Measurements from ENCODE around the gene GRIK4.

GRIK4 gene

GRCh38 chr11:120554766-120555432 is 43.4 kb downstream of the GRIK4 start:
- DNase-seq, result no peak

- no peak for DNase-seq
Observed at GRCh38 chr11:120555433-120555773, 43.9 kb downstream of the GRIK4 start.

DNA sequence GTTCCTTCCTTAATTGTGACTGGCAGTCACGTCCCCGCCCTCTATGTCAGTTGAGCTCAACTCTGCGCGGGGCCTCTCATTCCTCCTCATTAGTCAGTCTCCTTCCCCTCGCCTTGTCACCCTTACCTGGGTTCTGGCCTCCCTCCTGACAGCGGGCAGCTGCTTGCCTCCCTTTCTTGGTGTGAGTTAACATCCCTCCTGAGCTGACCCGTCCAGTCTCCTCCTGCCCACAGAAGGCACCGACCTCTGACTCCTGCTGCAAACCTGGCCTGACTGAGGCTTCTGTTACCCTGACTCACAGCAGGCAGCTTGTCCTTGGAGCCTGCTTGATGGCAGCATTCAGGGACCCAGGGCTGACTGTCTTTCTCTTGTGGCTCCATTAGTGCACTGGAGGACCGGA is 45.2 kb downstream of the GRIK4 start:
- no peak for DNase-seq

- DNase-seq, result no peak
Observed at GRCh38 chr11:120558744-120559431, 47.3 kb downstream of the GRIK4 start.

DNA sequence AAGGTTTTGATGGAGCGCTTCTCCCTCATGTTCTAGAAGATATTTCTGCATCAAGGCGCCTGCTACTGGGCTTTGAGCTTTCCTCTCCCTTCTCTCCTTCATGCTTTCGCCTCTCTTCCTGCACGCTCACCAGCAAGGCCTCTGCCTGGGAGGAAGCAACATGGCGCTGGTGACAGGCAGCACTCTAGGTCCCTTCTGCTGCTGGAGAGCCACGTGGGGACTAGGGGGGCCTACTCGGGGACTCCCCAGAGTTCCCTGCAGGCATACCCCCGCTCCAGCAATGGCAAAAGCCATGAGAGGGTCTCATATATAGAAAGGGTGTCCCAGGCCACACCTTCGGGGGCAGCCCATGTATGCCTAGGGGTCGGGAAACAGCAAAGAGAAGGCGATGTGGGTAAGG is 49.7 kb downstream of the GRIK4 start:
- no peak for DNase-seq

DNA sequence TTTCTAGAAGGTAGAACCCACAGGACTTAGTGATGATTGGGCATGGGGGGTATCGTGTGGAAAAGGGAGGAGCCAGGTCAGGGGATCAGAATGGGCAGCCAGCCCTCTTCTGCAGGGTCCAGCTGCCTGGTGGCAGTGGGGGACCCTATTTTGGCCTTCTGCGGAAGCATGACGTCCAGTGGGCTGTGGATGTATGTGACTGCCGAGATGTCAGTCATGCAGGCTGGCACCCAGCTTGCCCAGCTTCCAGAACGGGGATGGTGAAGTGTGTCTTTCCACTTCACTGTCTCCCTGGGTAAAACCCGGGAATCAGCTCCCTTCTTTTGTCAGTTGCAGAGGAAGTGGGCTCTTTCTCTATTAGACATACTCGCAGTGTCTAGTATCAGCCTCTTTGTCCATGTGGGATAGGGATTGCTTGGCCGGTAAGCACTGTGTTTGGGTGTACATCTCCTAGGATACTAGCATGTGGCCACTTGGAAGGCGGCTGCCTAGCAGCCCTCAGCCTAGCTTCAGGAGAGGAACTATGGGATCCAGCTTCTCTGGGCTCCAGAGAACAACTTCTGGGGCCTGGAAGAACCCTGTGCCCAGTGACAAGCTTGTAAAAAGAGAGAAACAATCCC is 51.4 kb downstream of the GRIK4 start:
- no peak for DNase-seq

- DNase-seq, result no peak
Observed at GRCh38 chr11:120563703-120564572, 52.4 kb downstream of the GRIK4 start.

DNA sequence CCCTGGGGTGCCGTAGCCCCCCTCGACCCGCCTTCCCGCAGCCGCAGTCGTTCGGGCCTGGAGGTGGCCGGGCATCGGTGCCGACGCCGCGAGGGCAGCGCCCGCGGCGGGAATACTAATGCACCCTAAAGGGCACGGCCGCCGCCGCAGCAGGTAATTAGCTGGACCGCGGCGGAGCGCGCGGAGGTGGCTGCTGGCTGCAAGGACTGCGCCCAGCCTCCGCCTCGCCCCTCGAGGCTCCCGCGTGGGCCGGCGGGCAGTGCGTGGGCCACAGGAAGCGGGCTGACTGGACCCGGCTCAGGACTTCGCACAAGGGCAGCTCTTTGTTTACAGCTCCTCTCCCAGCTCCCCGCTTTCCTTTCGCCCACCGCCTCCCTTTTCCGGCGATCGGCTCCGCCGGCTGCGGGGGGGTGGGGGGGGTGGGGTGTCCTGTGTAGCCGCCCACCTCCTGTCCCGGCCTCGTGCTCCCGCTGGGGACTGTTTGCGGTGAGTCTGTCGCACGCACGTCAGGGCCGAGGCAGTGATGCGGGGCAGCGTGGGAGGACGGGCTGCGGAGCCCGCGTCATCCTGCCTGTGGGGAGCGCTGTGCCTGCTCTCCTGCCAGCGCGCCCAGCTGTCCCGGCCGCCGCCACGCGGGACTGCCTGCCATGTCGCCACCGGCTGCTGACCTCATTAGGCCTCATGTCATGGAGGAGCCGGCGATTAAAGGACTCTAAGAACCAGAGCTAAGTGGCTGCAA is 53.2 kb downstream of the GRIK4 start:
- DNase-seq, result peak; percentile 65

DNA sequence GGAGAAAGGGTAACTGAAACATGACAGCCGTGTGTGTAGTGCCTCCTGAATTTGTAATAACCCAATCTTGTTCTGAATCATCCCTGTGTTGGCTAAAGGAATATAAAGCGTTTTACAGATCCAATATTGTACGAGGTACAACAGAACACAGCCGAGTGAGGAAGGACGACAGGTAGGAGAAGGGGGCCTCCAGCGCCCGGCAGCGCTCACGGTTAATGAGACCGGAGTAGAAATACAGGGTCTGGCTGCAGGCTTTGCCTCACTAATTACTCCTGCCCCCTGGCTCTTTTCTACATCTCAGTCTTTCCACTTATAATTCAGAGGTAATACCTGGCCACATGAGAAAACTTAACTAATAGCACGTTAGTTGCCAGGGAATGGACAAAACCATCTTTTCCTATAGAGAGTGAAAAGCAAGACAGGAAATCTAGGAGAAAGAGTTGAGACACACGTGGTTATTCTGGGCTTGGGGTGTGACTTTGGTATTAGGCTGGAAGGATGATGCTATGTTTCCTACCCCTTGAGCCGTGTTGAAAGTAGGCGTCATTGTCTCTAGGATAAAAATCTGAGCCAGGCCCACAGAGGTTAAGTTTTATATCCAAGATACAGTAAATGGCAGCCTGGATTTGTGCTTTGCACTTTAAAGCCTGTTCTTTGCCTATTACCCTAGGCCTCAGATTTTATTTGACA is 54.1 kb downstream of the GRIK4 start:
- DNase-seq, result no peak

DNA sequence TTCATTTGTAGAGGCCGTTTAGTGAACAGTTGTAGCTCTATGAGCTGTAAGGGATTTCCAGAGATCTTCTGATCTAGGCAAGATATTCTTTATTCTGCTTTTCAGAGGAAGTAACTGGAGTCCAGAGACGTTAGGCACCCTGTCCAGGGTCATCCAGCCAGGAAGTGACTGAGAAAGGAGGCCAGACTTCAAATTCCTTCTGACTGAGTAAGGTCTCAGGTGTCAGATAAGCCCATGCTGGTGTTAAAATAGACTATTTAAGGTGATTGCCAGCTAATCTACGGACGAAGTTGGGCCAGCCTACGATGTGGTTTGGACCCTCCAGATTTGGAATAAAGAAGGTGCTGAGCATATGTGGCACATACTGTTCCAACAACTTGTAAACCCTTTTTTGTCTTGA is 54.6 kb downstream of the GRIK4 start:
- no peak for DNase-seq

DNA sequence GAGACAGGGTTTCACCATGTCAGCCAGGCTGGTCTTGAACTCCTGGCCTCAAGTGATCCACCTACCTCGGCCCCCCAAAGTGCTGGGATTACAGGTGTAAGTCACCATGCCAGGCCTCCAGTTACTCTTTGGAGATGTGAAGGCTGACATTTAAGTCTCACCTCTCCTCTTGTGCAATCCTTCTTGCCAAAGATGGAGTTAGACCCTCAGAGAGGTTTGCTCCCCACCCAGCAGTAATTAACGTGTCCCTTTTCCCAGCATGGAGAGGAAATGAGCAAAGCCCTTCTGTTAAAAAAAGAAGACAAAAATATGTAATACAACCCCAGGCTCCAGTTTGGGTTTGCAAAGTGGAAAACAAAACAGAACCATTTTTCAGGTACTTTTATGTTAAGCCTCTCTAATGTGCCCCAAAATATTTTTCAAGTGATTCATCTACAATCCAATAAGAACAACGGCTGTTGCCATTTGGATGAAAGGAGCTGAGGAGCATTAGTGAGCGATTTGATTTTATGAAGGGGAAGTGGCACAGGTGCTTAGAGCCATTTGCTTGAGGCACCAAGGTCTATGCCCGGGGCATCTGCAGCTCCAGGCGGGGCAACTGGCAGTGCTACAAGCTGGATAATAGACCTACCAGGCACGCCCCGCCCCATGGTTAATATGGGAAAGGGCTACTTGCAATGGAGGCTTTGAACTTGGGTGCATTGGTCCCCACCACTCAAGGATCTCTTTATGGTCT is 57.2 kb downstream of the GRIK4 start:
- DNase-seq, result no peak

GRCh38 chr11:120569861-120570260 is 58.3 kb downstream of the GRIK4 start:
- DNase-seq, result no peak

DNA sequence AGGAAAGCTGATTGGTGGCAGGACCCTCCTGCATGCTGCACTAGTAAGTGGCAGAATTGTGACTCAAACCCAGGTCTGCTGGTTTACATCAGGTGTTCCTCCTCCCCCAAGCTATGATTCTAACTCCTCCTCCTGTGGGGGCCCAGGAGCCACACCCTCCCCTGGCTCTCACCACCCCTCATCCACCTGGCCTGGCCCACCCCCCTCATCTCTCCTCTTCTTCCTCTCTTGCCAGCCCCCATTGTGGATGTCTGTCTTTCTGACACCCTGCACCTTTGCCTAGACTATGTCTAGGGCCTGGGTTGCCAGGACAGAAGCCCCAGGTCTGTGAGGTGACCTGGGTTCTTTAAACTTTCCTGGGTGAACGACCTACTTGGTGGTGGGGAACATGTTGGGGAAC is 59.9 kb downstream of the GRIK4 start:
- no peak for DNase-seq

- no peak for DNase-seq
Observed at GRCh38 chr11:120573756-120574354, 62.3 kb downstream of the GRIK4 start.

DNA sequence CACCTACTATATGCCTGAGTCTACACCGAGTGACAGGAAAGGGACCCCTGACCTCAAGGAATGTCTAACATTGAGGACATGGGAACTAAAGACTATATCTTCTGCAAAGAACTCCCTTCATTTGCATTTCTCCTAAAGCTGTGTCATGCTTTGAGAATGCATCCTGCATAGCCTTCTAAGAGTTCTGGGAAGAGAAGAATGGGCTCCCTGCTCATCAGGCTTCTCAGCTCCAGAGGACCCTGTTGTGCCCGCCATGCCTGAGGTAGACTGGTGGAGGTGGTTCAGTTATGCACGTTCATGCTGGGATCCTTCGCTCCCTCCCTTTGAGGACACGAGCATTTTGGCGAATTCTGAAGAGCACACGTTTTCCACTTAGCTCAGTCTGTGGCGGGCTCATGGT is 63.3 kb downstream of the GRIK4 start:
- DNase-seq, result no peak

DNA sequence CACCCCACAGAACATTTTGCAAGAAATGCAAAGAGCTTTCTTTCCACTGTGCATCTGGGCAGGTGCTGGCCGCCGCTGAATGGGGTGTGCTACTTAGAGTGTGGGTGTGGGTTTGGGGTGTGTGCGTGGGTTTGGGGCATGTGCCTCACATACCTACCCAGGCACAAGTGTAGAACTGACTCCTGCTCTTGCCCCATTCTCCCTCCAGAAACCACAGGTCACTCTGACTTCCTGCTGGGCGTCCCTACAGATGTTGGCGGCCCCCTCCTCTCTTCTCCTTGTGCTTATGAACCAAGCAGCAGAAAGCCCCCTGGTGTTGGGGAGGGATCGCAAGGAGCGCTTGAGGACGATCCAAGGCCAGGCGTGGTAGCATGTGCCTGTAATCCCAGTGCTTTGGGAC is 63.9 kb downstream of the GRIK4 start:
- DNase-seq, result no peak

DNA sequence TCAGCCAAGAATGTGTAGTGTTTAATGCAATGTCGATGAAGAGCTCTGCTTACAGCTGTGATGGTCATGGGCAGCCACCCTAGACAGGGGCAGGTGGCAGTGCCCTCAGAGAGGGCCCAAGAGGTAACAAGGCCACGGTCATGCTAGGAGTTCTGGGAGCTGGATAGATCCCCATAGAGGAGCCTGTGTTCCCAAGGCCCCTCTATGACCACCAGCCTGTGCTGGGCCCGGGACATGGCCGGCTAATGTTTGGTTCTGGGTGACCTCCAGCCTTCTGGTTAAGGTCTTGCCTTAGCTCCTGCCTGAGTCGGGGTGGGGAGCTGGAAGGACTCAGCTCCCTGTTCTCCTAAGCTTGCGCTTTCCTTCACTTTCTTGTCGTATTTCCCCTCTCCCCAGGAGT is 65.1 kb downstream of the GRIK4 start:
- DNase-seq, result no peak

DNA sequence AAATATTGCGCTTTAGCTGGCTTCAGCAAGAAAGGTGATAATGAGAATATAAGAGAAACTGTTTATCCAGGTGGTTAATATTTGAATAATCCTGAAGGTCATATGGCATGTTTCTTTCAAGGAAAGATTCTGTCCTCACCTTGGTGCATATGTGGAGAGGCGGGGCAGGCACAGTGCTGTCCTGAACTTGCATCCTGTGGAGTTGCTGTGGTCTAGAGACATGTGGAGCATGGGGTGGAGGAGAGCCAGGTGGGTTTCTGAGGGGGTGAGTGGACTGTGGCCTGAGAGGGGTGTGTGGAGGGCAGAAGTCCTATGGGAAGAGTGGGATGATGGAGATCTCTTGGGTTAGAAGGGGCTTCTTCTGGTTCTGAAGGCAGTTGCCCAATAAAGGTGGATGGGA is 65.5 kb downstream of the GRIK4 start:
- DNase-seq, result no peak

DNA sequence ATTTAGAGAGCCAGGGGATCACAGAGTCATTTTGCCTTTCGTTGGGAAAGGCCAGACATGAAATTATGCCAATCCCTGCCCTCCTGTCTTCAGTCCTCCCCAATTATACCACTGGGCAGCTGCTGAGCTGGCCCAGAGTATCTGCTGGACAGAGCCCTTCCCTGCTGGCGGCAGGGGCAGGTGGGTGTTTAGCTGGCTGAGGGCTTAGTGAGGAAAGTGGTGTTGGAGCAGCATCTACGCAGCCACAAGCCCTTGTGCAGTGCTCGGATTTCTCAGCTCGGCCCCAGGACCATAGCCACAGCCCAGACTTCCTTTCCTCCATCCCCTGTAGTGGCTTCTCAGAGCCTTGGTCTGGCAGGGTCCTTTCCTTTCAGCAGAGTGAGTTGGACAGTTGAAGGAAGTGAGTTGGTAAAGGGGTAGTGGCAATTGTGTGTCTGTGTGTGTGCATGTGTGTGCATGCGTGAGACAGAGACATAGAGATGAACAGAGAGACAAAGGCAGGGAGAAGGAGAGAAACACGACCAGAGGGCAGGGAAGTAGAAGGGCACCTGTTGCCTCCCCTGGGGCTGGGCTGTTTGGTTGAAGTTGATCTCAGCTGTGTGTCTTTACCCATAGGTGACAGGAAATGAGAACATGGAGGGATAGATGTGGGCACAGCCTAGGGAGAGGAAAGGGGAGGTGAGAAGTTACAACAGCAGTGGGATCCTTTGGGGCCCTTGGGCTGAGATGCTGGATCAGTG is 66.2 kb downstream of the GRIK4 start:
- no peak for DNase-seq

DNA sequence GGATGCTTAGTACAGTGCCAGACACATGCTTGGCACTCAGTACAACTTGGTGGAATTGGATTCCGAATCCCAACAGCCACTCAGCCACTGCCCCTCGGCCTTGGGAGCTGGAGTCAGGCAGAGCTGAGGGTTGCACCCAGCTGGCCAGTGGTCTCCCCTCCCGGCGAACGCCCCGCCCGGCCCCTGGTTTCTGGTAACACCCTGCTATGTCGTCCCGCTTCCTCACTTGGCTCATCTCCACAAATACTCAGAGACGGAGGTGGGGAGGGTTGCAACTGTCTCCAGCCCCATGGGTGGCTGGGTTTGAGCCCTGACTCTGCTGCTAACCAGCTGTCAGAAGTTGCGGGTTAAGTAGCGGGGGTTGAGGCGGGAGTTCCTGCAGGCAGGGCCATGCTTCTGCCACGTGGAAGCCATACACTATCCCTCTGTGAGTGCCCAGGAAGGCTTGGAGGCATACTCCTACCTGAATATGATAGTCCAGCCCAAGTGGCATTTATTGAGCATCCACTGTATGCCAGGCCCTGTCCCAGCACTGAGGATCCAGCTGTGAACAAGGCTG is 67.1 kb downstream of the GRIK4 start:
- DNase-seq, result no peak
